AG04449 (cell line): Measurements from ENCODE around the gene OR5M10.
"Not testable (repeated sequence)": the region's sequence is repeated elsewhere in the genome, so short reads cannot be mapped to it uniquely, and the experiment has no call there.

Experiments used
- CTCF ChIA-PET: fragments of 350-600 bp; formaldehyde crosslinking; extraction: SDS; loops from one replicate; lab custom pipeline; 2021; ENCODE audit warnings: antibody characterized with exemption; lab: Yijun Ruan, JAX
- POLR2A ChIA-PET: fragments of 400-600, 350-600 bp; formaldehyde crosslinking; extraction: SDS; loops from one replicate; lab custom pipeline; 2020; ENCODE audit warnings: antibody characterized with exemption, inconsistent platforms; lab: Yijun Ruan, JAX
- DNase-seq: peaks from one replicate; pipeline ENCODE4 v3.0.0-alpha.2; 2010; ENCODE audit warnings: low read depth, low spot score
- H3K4me3 ChIP-seq: 2 replicates; pipeline ENCODE4 v1.5.1; 2011; ENCODE audit warnings: low read depth, mild to moderate bottlenecking, control low read depth, low read length
- TF ChIP-seq, protein P1 (sequence below): IDR thresholded peaks from one replicate; pipeline ENCODE4 v1.5.1; 2011; ENCODE audit warnings: mild to moderate bottlenecking, moderate library complexity, low read length, control low read depth, inconsistent platforms; ENCODE audit not compliant: insufficient read depth; ENCODE audit errors: missing control alignments

OR5M10 gene

DNA sequence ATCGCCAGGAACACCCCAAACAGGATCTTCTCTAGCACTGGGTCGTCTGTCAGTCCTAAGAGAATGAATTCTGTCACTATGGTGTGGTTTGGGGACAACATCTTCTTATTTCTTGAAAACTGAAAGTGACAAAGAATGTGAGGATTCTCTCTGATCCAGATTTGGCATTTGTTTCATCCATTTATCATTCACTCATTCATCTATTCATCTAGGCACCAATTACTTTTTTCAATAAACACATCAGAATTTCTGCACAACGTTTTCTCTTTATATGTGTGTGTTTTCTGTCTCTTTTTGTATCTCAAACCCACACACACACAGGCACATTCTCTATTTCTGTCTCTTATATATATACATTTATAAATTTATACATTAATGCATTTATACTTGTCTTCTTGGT is at the start of gene OR5M10:
TSS of gene OR5M10 (minus strand) at position 101 of the 400 bp plus-strand sequence. CDS start at position 101, 0 bp downstream.
- no peak within 1 kb of the TSS for H3K4me3 ChIP-seq
- ChIA-PET CTCF (no interaction called here), POLR2A (no interaction called here)
- DNase-seq = no peak
- TF ChIP-seq, protein P1, sequence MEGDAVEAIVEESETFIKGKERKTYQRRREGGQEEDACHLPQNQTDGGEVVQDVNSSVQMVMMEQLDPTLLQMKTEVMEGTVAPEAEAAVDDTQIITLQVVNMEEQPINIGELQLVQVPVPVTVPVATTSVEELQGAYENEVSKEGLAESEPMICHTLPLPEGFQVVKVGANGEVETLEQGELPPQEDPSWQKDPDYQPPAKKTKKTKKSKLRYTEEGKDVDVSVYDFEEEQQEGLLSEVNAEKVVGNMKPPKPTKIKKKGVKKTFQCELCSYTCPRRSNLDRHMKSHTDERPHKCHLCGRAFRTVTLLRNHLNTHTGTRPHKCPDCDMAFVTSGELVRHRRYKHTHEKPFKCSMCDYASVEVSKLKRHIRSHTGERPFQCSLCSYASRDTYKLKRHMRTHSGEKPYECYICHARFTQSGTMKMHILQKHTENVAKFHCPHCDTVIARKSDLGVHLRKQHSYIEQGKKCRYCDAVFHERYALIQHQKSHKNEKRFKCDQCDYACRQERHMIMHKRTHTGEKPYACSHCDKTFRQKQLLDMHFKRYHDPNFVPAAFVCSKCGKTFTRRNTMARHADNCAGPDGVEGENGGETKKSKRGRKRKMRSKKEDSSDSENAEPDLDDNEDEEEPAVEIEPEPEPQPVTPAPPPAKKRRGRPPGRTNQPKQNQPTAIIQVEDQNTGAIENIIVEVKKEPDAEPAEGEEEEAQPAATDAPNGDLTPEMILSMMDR = no peak

GRCh38 chr11:56625946-56626345 is 48.4 kb upstream of the OR5M10 start:
- no peak for DNase-seq
- ChIA-PET CTCF (no interaction called here), POLR2A (no interaction called here)
- no peak overlapping the region for H3K4me3 ChIP-seq
- TF ChIP-seq, protein P1 = no peak

GRCh38 chr11:56624661-56625110 is 47.2 kb upstream of the OR5M10 start:
- no peak for DNase-seq
- no peak overlapping the region for H3K4me3 ChIP-seq
- TF ChIP-seq, protein P1 = no peak
- ChIA-PET CTCF (no interaction called here), POLR2A (no interaction called here)

GRCh38 chr11:56611174-56611573 is 33.7 kb upstream of the OR5M10 start:
- ChIA-PET CTCF (no interaction called here), POLR2A (no interaction called here)
- H3K4me3 ChIP-seq = no peak overlapping the region
- no peak for DNase-seq
- TF ChIP-seq, protein P1 = no peak

- POLR2A ChIA-PET, H3K4me3 ChIP-seq, DNase-seq, CTCF ChIA-PET: not testable (repeated sequence)
Observed at GRCh38 chr11:56592088-56592717, 14.7 kb upstream of the OR5M10 start.

DNA sequence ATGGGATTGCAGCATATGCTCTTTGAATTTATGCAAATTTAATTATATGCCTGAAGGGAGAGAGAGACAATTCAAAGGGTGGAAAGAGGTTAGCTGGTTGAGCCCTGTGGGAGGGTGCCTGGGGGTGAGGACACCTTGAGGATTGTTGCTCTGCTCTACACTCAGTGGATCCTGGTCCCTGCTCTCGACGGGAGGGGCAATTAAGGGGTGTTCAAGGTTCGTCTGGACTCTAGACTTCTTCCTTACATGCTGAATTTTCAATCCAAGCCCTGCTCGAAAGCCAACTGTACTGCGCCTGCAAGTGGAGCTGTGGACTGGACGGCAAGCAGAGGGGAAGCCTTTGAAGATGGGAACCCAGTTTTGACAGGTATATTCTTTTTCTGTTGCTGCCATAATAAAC is 18.9 kb downstream of the OR5M10 start:
- ChIA-PET CTCF (no interaction called here), POLR2A (no interaction called here)

DNA sequence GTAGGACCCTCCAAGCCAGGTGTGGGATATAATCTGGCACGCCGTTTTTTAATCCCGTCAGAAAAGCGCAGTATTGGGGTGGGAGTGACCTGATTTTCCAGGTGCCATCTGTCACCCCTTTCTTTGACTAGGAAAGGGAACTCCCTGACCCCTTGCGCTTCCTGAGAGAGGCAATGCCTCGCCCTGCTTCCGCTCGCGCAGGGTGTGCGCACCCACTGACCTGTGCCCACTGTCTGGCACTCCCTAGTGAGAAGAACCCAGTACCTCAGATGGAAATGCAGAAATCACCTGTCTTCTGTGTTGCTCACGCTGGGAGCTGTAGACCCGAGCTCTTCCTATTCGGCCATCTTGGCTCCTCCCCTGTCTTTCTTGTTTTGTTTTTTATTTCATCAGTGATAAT is 22.8 kb downstream of the OR5M10 start:
- CTCF ChIA-PET, POLR2A ChIA-PET, H3K4me3 ChIP-seq: not testable (repeated sequence)

More for the DNA sequence above, 18.9 kb downstream of the OR5M10 start:
- H3K4me3 ChIP-seq = no peak overlapping the region
- TF ChIP-seq, protein P1 = no peak
- no peak for DNase-seq

More for the DNA sequence above, 22.8 kb downstream of the OR5M10 start:
- not testable (repeated sequence) for DNase-seq
